ENCODE measurements around the gene ESCO1.

- TF ChIP-seq POLR2A (IDR thresholded peaks at IDR 0.05; ENCODE audit: insufficient read depth in 1 of 2, low read depth in 2 of 2, low read length in 2 of 2) (no peak), ZNF552 (CRISPR knock-in tag; IDR thresholded peaks at IDR 0.05; ENCODE audit: borderline replicate concordance) (no peak), ZHX1 (CRISPR knock-in tag; IDR thresholded peaks at IDR 0.05; ENCODE audit: low read depth) (no peak), ZNF512 (CRISPR knock-in tag; IDR thresholded peaks at IDR 0.05) (no peak), MAFG (CRISPR knock-in tag; IDR thresholded peaks at IDR 0.05) (no peak)
Measured at GRCh38 chr18:21548647-21549046, 51.9 kb downstream of the ESCO1 start.
